Testis (tissue), 3 donors: ENCODE results near the gene ANKRD49. TPM values are rescaled to one million over a fixed set of nuclear protein-coding genes. Genes with fewer than 3 reads are reported as not detected.

Experiments used
- DNase-seq: peaks from one replicate; pipeline ENCODE4 v3.0.0-alpha.2; 2019
- H3K27ac ChIP-seq, 2 donors: fragments of 200-600 bp; sonication (generic); one replicate each; pipeline ENCODE4 v1.5.1; 2019
- H3K27me3 ChIP-seq: fragments of 200-600 bp; sonication (generic); one replicate; pipeline ENCODE4 v1.5.1; 2019
- H3K36me3 ChIP-seq: fragments of 200-600 bp; sonication (generic); one replicate; pipeline ENCODE4 v1.5.1; 2017; ENCODE audit warnings: low read depth; ENCODE audit errors: missing control alignments
- H3K4me1 ChIP-seq: fragments of 200-600 bp; sonication (generic); one replicate; pipeline ENCODE4 v1.5.1; 2019
- H3K4me3 ChIP-seq, 2 donors: fragments of 200-600 bp; sonication (generic); one replicate each; pipeline ENCODE4 v1.5.1; 2017 to 2019
- H3K9me3 ChIP-seq: fragments of 200-600 bp; sonication (generic); one replicate; pipeline ENCODE4 v1.5.1; 2017
- CTCF ChIP-seq, 3 experiments: fragments of 450-650 bp in 2 of 3; fragments of 200-600 bp in 1 of 3; sonication (generic) in 1 of 3; IDR thresholded peaks; one replicate each; pipeline ENCODE4 v1.5.1; 2016 to 2019; ENCODE audit warnings: antibody characterized with exemption in 3 of 3, mild to moderate bottlenecking in 2 of 3, moderate library complexity in 1 of 3
- POLR2A ChIP-seq: fragments of 450-650 bp; IDR thresholded peaks from one replicate; pipeline ENCODE4 v1.6.1; 2017; ENCODE audit warnings: antibody characterized with exemption, mild to moderate bottlenecking, moderate library complexity
- WGBS, 2 donors: methylation state at CpG; one replicate each; pipeline ENCODE4 v1.1.5; 2018; 5-methylcytosine and 5-hydroxymethylcytosine counted together
- intact Hi-C: fragments of 100-400 bp; cut with DNase I; formaldehyde crosslinking; loops from one replicate; pipeline ENCODE4 v1.15.1; 2023; ENCODE audit warnings: low total_unique reads
- polyA plus RNA-seq: library from polyadenylated mRNA; stranded (reverse); fragments of 350-450 nt; fragmentation: Illumina TruSeq; extraction: RNeasy Lipid Tissue Mini Kit (QIAGEN cat#74804); gene quantifications from one replicate; pipeline ENCODE4 v1.2.3, GENCODE V29; 2014; ENCODE audit warnings: low read depth, low replicate concordance; ENCODE audit not compliant: insufficient read depth
- total RNA-seq, 2 donors: library from RNA; depleted of rRNA; stranded (reverse); fragments of >200 nt; gene quantifications; one replicate each; pipeline ENCODE4 v1.2.3, GENCODE V29; 2016

The ANKRD49 gene
- total and polyA plus RNA-seq, 3 donors from 2014 or later: 11.3 to 14.8 (median 13.4) TPM

GRCh38 chr11:94457118-94458029 lies 36.4 kb upstream of the ANKRD49 start:
- H3K4me3 ChIP-seq: no peak overlapping the region
- TF ChIP-seq POLR2A (no peak), CTCF (IDR thresholded peaks at IDR 0.05) (no peak)
- H3K27ac ChIP-seq: no peak overlapping the region
- H3K27me3 ChIP-seq: no peaks in the 10 kb centered on the region
- H3K4me1 ChIP-seq: no peaks in the 10 kb centered on the region
- H3K9me3 ChIP-seq: no peaks in the 10 kb centered on the region
- no peaks in the 10 kb centered on the region for H3K36me3 ChIP-seq
- WGBS, 2 donors: 86 to 88% methylated on average over 4 of the region's 4 CpGs
- intact Hi-C loops: no loop called here
- no peak for DNase-seq

GRCh38 chr11:94459576-94459975 lies 34.2 kb upstream of the ANKRD49 start:
- Histone ChIP-seq H3K4me1 (no peaks in the 10 kb centered on the region), H3K27me3 (no peaks in the 10 kb centered on the region), H3K4me3 (no peak overlapping the region), H3K27ac (no peak overlapping the region), H3K36me3 (no peaks in the 10 kb centered on the region), H3K9me3 (no peaks in the 10 kb centered on the region)
- WGBS, 2 donors: 88 to 95% methylated on average over 2 of the region's 2 CpGs
- no peak for TF ChIP-seq POLR2A
- TF ChIP-seq CTCF (IDR thresholded peaks at IDR 0.05): no peak
- intact Hi-C loops: no loop called here
- DNase-seq: no peak

GRCh38 chr11:94469416-94469815 lies 24.4 kb upstream of the ANKRD49 start:
- no peak overlapping the region for H3K27ac ChIP-seq
- 90 to 97% methylated on average over 2 of the region's 2 CpGs for WGBS, 2 donors
- H3K27me3 ChIP-seq: no peaks in the 10 kb centered on the region
- TF ChIP-seq POLR2A (no peak), CTCF (IDR thresholded peaks at IDR 0.05) (no peak)
- H3K4me3 ChIP-seq: no peak overlapping the region
- no peak for DNase-seq
- no peaks in the 10 kb centered on the region for H3K9me3 ChIP-seq
- no peaks in the 10 kb centered on the region for H3K36me3 ChIP-seq
- no peaks in the 10 kb centered on the region for H3K4me1 ChIP-seq
- intact Hi-C loops: no loop called here

- Histone ChIP-seq H3K27me3 (no peaks in the 10 kb centered on the region), H3K4me1 (no peaks in the 10 kb centered on the region), H3K36me3 (no peaks in the 10 kb centered on the region), H3K4me3 (no peak overlapping the region), H3K27ac (no peak overlapping the region), H3K9me3 (no peaks in the 10 kb centered on the region)
- intact Hi-C loops: no loop called here
- TF ChIP-seq POLR2A (no peak), CTCF (IDR thresholded peaks at IDR 0.05) (no peak)
- no peak for DNase-seq
- WGBS, 2 donors: 90 to 98% methylated on average over 3 of the region's 3 CpGs
Observed at GRCh38 chr11:94472916-94473799, 20.6 kb upstream of the ANKRD49 start.
